Measurements from ENCODE around the gene ST8SIA6.

Gene ST8SIA6

GRCh38 chr10:17473228-17473950 is 19.0 kb upstream of the ST8SIA6 start:
- Histone ChIP-seq H3K4me2 (ENCODE audit: low read depth, low read length, poor library complexity, severe bottlenecking) (peak overlapping the region; percentile 1), H3K79me2 (ENCODE audit: insufficient read depth, low read length) (no peaks in the 10 kb centered on the region), H2AFZ (ENCODE audit: low read length) (peak overlapping the region; percentile 62), H3K9ac (ENCODE audit: low read depth, low read length, poor library complexity, severe bottlenecking) (no peak overlapping the region), H4K20me1 (ENCODE audit: insufficient read depth, low read length, poor library complexity, severe bottlenecking) (no peaks in the 10 kb centered on the region), H3K9me3 (ENCODE audit: insufficient read depth, low read depth, low read length) (no peaks in the 10 kb centered on the region), H3F3A (ENCODE audit: low read depth) (no peaks in the 10 kb centered on the region), H3K9me2 (replicated peaks; ENCODE audit: low read depth, low read length) (no peaks in the 10 kb centered on the region), H3K36me3 (ENCODE audit: insufficient read depth, low read length) (no peaks in the 10 kb centered on the region), H3K27me3 (ENCODE audit: insufficient read depth, low read length, poor library complexity, severe bottlenecking) (no peaks in the 10 kb centered on the region), H3K4me3 (ENCODE audit: low read length, poor library complexity, severe bottlenecking) (no peak overlapping the region), H3K4me1 (ENCODE audit: insufficient read depth, low read length, poor library complexity, severe bottlenecking) (no peaks in the 10 kb centered on the region)
- TF ChIP-seq CTCF (conservative IDR thresholded peaks at IDR 0.05; ENCODE audit: low read length), result no peak
- TF ChIP-seq EZH2phosphoT487 (IDR thresholded peaks at IDR 0.05; ENCODE audit: borderline replicate concordance), result no peak

GRCh38 chr10:17472481-17473227 is 18.3 kb upstream of the ST8SIA6 start:
- H4K20me1 ChIP-seq (ENCODE audit: insufficient read depth, low read length, poor library complexity, severe bottlenecking), result no peaks in the 10 kb centered on the region
- H3F3A ChIP-seq (ENCODE audit: low read depth), result no peaks in the 10 kb centered on the region
- no peak overlapping the region for H3K4me2 ChIP-seq (ENCODE audit: low read depth, low read length, poor library complexity, severe bottlenecking)
- H3K36me3 ChIP-seq (ENCODE audit: insufficient read depth, low read length), result no peaks in the 10 kb centered on the region
- H3K9me2 ChIP-seq (replicated peaks; ENCODE audit: low read depth, low read length), result no peaks in the 10 kb centered on the region
- no peak overlapping the region for H3K4me3 ChIP-seq (ENCODE audit: low read length, poor library complexity, severe bottlenecking)
- no peak overlapping the region for H3K9ac ChIP-seq (ENCODE audit: low read depth, low read length, poor library complexity, severe bottlenecking)
- H3K27me3 ChIP-seq (ENCODE audit: insufficient read depth, low read length, poor library complexity, severe bottlenecking), result no peaks in the 10 kb centered on the region
- TF ChIP-seq EZH2phosphoT487 (IDR thresholded peaks at IDR 0.05; ENCODE audit: borderline replicate concordance) (no peak), CTCF (conservative IDR thresholded peaks at IDR 0.05; ENCODE audit: low read length) (no peak)
- no peak overlapping the region for H2AFZ ChIP-seq (ENCODE audit: low read length)
- H3K4me1 ChIP-seq (ENCODE audit: insufficient read depth, low read length, poor library complexity, severe bottlenecking), result no peaks in the 10 kb centered on the region
- H3K79me2 ChIP-seq (ENCODE audit: insufficient read depth, low read length), result no peaks in the 10 kb centered on the region
- no peaks in the 10 kb centered on the region for H3K9me3 ChIP-seq (ENCODE audit: insufficient read depth, low read depth, low read length)

GRCh38 chr10:17470246-17470645 is 15.9 kb upstream of the ST8SIA6 start:
- H3K4me1 ChIP-seq (ENCODE audit: insufficient read depth, low read length, poor library complexity, severe bottlenecking), result no peaks in the 10 kb centered on the region
- H2AFZ ChIP-seq (ENCODE audit: low read length), result no peak overlapping the region
- no peak overlapping the region for H3K9ac ChIP-seq (ENCODE audit: low read depth, low read length, poor library complexity, severe bottlenecking)
- no peaks in the 10 kb centered on the region for H3K79me2 ChIP-seq (ENCODE audit: insufficient read depth, low read length)
- TF ChIP-seq EZH2phosphoT487 (IDR thresholded peaks at IDR 0.05; ENCODE audit: borderline replicate concordance) (no peak), CTCF (conservative IDR thresholded peaks at IDR 0.05; ENCODE audit: low read length) (no peak)
- no peaks in the 10 kb centered on the region for H3F3A ChIP-seq (ENCODE audit: low read depth)
- no peak overlapping the region for H3K4me3 ChIP-seq (ENCODE audit: low read length, poor library complexity, severe bottlenecking)
- H3K9me3 ChIP-seq (ENCODE audit: insufficient read depth, low read depth, low read length), result no peaks in the 10 kb centered on the region
- H3K4me2 ChIP-seq (ENCODE audit: low read depth, low read length, poor library complexity, severe bottlenecking), result no peak overlapping the region
- no peaks in the 10 kb centered on the region for H3K36me3 ChIP-seq (ENCODE audit: insufficient read depth, low read length)
- H3K27me3 ChIP-seq (ENCODE audit: insufficient read depth, low read length, poor library complexity, severe bottlenecking), result no peaks in the 10 kb centered on the region
- no peaks in the 10 kb centered on the region for H3K9me2 ChIP-seq (replicated peaks; ENCODE audit: low read depth, low read length)
- no peaks in the 10 kb centered on the region for H4K20me1 ChIP-seq (ENCODE audit: insufficient read depth, low read length, poor library complexity, severe bottlenecking)

Measured in Loucy (cell line).